ENCODE data around the gene MGAT4A.
"Not testable (repeated sequence)": the region's sequence is repeated elsewhere in the genome, so short reads cannot be mapped to it uniquely, and the experiment has no call there.

MGAT4A gene

GRCh38 chr2:98761267-98761781 is 30.4 kb upstream of the MGAT4A start:
- in situ Hi-C loops (cut with MboI; ENCODE audit: low pct_unique_long_range_greater_than_20kb, low sequenced_read_pairs, unreplicated experiment), result no loop called here
- TF ChIP-seq CTCF (IDR thresholded peaks at IDR 0.05; ENCODE audit: extremely low read depth, insufficient read depth, missing control alignments), result no peak
- no peak for DNase-seq (ENCODE audit: low spot score)

GRCh38 chr2:98759827-98760625 is 29.1 kb upstream of the MGAT4A start:
- in situ Hi-C loops (cut with MboI; ENCODE audit: low pct_unique_long_range_greater_than_20kb, low sequenced_read_pairs, unreplicated experiment), result no loop called here
- TF ChIP-seq CTCF (IDR thresholded peaks at IDR 0.05; ENCODE audit: extremely low read depth, insufficient read depth, missing control alignments), result no peak
- DNase-seq (ENCODE audit: low spot score), result no peak

GRCh38 chr2:98759338-98759737 is 28.4 kb upstream of the MGAT4A start:
- no peak for DNase-seq (ENCODE audit: low spot score)
- in situ Hi-C loops (cut with MboI; ENCODE audit: low pct_unique_long_range_greater_than_20kb, low sequenced_read_pairs, unreplicated experiment), result no loop called here
- no peak for TF ChIP-seq CTCF (IDR thresholded peaks at IDR 0.05; ENCODE audit: extremely low read depth, insufficient read depth, missing control alignments)

- DNase-seq (ENCODE audit: low spot score), result peak; percentile 66
- in situ Hi-C loops (cut with MboI; ENCODE audit: low pct_unique_long_range_greater_than_20kb, low sequenced_read_pairs, unreplicated experiment), result no loop called here
- TF ChIP-seq CTCF (IDR thresholded peaks at IDR 0.05; ENCODE audit: extremely low read depth, insufficient read depth, missing control alignments), result no peak
Observed at GRCh38 chr2:98757904-98758421, 27.0 kb upstream of the MGAT4A start.

GRCh38 chr2:98753801-98754200 is 22.9 kb upstream of the MGAT4A start:
- no peak for TF ChIP-seq CTCF (IDR thresholded peaks at IDR 0.05; ENCODE audit: extremely low read depth, insufficient read depth, missing control alignments)
- no peak for DNase-seq (ENCODE audit: low spot score)
- in situ Hi-C loops (cut with MboI; ENCODE audit: low pct_unique_long_range_greater_than_20kb, low sequenced_read_pairs, unreplicated experiment), result no loop called here

- DNase-seq (ENCODE audit: low spot score); in situ Hi-C loops (cut with MboI; ENCODE audit: low pct_unique_long_range_greater_than_20kb, low sequenced_read_pairs, unreplicated experiment): not testable (repeated sequence)
Observed at GRCh38 chr2:98752711-98753110, 21.8 kb upstream of the MGAT4A start.

GRCh38 chr2:98751748-98752147 is 20.8 kb upstream of the MGAT4A start:
- no peak for DNase-seq (ENCODE audit: low spot score)
- in situ Hi-C loops (cut with MboI; ENCODE audit: low pct_unique_long_range_greater_than_20kb, low sequenced_read_pairs, unreplicated experiment), result no loop called here
- no peak for TF ChIP-seq CTCF (IDR thresholded peaks at IDR 0.05; ENCODE audit: extremely low read depth, insufficient read depth, missing control alignments)

Measured in GM13977 (cell line).